Fibroblast of lung (primary cell): Measurements from ENCODE around the gene ACVR1B.

Source experiments
- CTCF ChIP-seq, 2 donors: IDR thresholded peaks in 1 of 2; conservative IDR thresholded peaks in 1 of 2; 1 replicate in 1 of 2; 2 replicates in 1 of 2; pipeline ENCODE4 v1.5.1; 2011 to 2012; ENCODE audit warnings: low read length in 2 of 2, control low read depth in 1 of 2, inconsistent platforms in 1 of 2, low read depth in 1 of 2, mild to moderate bottlenecking in 1 of 2
- EZH2 ChIP-seq: IDR thresholded peaks from 2 replicates; pipeline ENCODE4 v1.5.1; 2012; ENCODE audit warnings: low read length, control low read depth, mild to moderate bottlenecking; ENCODE audit errors: missing control alignments

GRCh38 chr12:52009081-52009751 is 57.7 kb downstream of the ACVR1B start:
- no peak for TF ChIP-seq CTCF (conservative IDR thresholded peaks at IDR 0.05 in 1 of 2, IDR thresholded peaks at IDR 0.05 in 1 of 2; ENCODE audit: low read depth in 1 of 2, low read length in 2 of 2)
- no peak for TF ChIP-seq EZH2
